Measurements from ENCODE around the gene NFYC. TPM values are rescaled to one million over a fixed set of nuclear protein-coding genes. Genes with fewer than 3 reads are reported as not detected.

NFYC gene
- total and polyA plus RNA-seq, 7 donors, result 38.0 to 53.5 (median 41.8) TPM

DNA sequence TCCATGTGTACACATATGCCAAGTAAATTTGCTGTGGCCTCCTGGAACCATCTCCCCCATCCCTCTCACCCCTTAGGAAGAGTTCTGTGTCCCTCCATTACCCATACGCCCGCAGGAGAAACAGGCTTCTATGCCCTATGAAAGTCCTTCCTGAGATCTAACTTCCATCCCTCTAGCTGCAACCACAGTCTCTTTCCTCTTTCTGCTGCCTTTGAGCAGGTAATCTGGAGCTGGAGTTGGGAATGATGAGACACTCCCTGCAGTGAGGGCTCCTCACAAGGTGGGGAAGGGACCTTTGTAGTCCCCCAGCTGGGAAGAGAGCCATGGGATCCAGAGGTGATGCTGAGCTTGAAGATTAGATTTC is 90.1 kb downstream of the NFYC start:
- intact Hi-C loops (cut with DNase I), result loop anchor here (5.0 kb wide), 1 partner anchor 89 kb away; the partner anchor contains the start of gene NFYC
- 61 to 88% methylated on average over 2 of the region's 2 CpGs for WGBS, 2 donors
- Histone ChIP-seq H3K27me3 (no peaks in the 10 kb centered on the region), H3K4me3 (no peak overlapping the region), H3K9me3 (no peaks in the 10 kb centered on the region), H3K36me3 (no peaks in the 10 kb centered on the region), H3K27ac (no peak overlapping the region), H3K4me1 (peaks cover 3 to 41% (median 30%) of the 10 kb centered on the region in 4 donors)
- TF ChIP-seq, protein P1, sequence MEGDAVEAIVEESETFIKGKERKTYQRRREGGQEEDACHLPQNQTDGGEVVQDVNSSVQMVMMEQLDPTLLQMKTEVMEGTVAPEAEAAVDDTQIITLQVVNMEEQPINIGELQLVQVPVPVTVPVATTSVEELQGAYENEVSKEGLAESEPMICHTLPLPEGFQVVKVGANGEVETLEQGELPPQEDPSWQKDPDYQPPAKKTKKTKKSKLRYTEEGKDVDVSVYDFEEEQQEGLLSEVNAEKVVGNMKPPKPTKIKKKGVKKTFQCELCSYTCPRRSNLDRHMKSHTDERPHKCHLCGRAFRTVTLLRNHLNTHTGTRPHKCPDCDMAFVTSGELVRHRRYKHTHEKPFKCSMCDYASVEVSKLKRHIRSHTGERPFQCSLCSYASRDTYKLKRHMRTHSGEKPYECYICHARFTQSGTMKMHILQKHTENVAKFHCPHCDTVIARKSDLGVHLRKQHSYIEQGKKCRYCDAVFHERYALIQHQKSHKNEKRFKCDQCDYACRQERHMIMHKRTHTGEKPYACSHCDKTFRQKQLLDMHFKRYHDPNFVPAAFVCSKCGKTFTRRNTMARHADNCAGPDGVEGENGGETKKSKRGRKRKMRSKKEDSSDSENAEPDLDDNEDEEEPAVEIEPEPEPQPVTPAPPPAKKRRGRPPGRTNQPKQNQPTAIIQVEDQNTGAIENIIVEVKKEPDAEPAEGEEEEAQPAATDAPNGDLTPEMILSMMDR (IDR thresholded peaks at IDR 0.05), result no peak
- TF ChIP-seq POLR2AphosphoS5 (IDR thresholded peaks at IDR 0.05), result no peak
- no peak for TF ChIP-seq EP300 (IDR thresholded peaks at IDR 0.05)
- no peak for TF ChIP-seq POLR2A (IDR thresholded peaks at IDR 0.05)
- DNase-seq, result no peak

DNA sequence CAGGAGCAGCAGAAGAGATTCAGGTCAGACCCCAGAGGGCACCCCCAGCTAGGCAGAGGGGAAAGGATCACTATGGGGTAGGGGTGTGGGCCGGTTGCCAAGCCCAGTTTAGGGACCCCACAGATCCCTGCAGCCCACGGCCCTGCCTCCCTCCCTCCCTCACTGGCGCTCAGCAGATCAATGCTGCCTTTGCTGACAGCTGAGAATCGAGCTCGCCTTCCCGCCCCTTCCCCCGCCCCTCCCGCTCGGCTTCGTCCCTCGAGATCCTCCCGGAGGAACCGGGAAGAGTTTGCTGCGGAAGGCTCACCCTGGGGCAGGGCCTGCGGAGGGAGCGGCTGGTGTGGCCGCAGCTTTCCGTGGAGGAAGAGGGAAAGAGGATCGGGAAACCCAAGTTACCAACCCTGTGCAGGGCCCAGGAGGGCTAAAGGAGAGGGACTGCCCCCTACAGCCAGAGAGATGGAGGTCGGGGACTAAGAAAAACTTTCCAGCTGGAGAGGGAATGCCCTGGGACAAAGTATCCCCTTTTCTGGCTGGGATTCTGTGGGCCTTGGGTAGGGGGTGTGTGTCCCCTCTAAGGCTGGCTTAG is 91.0 kb downstream of the NFYC start:
- peak overlapping the region; percentile 3 to 69 (median 50) for H3K4me3 ChIP-seq

DNA sequence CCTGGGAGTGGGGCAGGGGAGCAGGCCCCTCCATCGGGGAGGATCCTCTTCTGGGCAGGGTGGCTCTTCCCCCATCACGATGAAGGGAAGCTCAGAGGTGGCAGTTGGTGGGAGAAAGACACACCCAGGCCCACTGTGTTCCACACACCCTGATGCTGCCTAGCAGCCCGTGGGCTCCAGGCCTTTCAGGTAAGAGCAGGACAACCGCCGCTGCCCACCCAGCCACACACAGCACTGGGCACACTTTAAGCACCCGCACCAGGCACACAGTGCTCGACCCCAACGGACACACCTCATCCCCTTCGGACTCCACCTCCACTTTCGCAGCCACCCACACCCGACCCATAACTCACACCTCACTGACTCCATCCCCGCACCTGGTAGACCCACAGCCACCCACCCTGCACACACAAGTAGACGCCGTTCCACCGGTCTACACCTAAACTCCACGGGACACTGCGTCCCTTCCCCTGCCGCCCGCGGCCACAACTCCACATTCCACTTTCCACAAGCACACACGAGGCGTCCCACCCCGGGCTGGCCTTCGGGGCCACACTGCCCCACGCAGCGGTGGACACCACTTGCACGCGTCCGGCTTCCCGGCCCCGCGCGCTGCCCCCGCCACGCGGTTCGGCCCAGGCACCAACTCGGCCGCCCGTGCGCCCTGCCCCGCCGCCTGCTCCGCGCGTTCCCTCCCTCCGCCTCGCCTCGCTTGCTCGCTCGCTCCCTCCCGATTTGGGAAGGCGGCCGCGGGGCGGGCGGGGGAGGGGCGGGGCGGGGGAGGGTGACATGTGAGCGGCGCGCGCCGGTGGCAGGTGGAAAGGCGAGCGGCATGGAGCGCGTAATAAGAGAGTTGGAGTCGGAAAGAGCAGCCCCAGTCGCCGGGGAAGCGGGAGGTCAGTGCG is 91.7 kb downstream of the NFYC start, which contains the start of gene KCNQ4:
TSS of gene KCNQ4 (plus strand) at position 787 of the 905 bp plus-strand sequence. CDS start 307 bp downstream, outside the sequence.
- peak within 1 kb of the TSS; percentile 47 to 69 (median 57) for H3K4me3 ChIP-seq
- DNase-seq, result peak; percentile 88
- H3K36me3 ChIP-seq, result no peaks in the 10 kb centered on the region
- 2 to 3% methylated on average over 73 of the region's 73 CpGs for WGBS, 2 donors
- peak within 1 kb of the TSS; percentile 78 to 93 (median 86) for H3K27ac ChIP-seq
- peaks cover 3 to 58% (median 46%) of the 10 kb centered on the region in 4 donors for H3K4me1 ChIP-seq
- TF ChIP-seq POLR2AphosphoS5 (IDR thresholded peaks at IDR 0.05), result peak; percentile 46 to 74 (median 68)
- TF ChIP-seq, protein P1 (IDR thresholded peaks at IDR 0.05), result no peak
- no peak for TF ChIP-seq EP300 (IDR thresholded peaks at IDR 0.05)
- TF ChIP-seq POLR2A (IDR thresholded peaks at IDR 0.05), result no peak
- no peaks in the 10 kb centered on the region for H3K27me3 ChIP-seq
- H3K9me3 ChIP-seq, result no peaks in the 10 kb centered on the region
- intact Hi-C loops (cut with DNase I), result loop anchor here (5.0 kb wide), 1 partner anchor 91 kb away; the partner anchor contains the start of gene NFYC

More for the DNA sequence above, 91.0 kb downstream of the NFYC start:
- peak overlapping the region; percentile 78 to 93 (median 81) for H3K27ac ChIP-seq
- 8 to 27% methylated on average over 20 of the region's 20 CpGs for WGBS, 2 donors
- no peaks in the 10 kb centered on the region for H3K9me3 ChIP-seq
- no peaks in the 10 kb centered on the region for H3K27me3 ChIP-seq
- no peaks in the 10 kb centered on the region for H3K36me3 ChIP-seq
- H3K4me1 ChIP-seq, result peaks cover 3 to 50% (median 38%) of the 10 kb centered on the region in 4 donors
- intact Hi-C loops (cut with DNase I), result loop anchor here (5.0 kb wide), 1 partner anchor 90 kb away; the partner anchor contains the start of gene NFYC
- DNase-seq, result no peak
- TF ChIP-seq POLR2A (IDR thresholded peaks at IDR 0.05) (no peak), POLR2AphosphoS5 (IDR thresholded peaks at IDR 0.05) (peak in 3 of 4 donors; percentile 15 to 60 (median 26))

DNA sequence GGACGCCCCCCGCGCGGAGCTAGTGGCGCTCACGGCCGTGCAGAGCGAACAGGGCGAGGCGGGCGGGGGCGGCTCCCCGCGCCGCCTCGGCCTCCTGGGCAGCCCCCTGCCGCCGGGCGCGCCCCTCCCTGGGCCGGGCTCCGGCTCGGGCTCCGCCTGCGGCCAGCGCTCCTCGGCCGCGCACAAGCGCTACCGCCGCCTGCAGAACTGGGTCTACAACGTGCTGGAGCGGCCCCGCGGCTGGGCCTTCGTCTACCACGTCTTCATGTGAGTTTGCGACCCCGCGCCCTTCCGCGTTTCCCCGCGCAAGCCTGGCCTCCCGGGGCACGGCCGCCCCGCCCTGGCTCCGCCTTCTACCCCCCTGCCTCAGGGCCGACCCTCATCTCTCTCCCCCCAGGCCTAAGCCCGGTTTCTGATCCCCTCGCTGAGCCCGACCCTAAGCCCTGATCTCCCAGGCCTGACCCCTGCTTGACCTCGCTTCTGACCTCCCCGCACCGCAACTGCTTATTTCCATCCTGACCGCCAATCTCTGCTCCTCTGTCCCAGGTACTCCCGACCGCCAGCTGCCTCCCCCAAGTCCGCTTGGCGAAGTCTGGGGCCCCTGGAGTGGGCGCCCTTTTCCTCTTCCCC is 92.8 kb downstream of the NFYC start:
- peak in 1 of 4 donors; percentile 19 for TF ChIP-seq POLR2AphosphoS5 (IDR thresholded peaks at IDR 0.05)
- TF ChIP-seq EP300 (IDR thresholded peaks at IDR 0.05), result no peak
- no peak for TF ChIP-seq POLR2A (IDR thresholded peaks at IDR 0.05)
- intact Hi-C loops (cut with DNase I), result loop anchor here (5.0 kb wide), 1 partner anchor 92 kb away; the partner anchor contains the start of gene NFYC
- Histone ChIP-seq H3K27me3 (no peaks in the 10 kb centered on the region), H3K27ac (peak overlapping the region; percentile 78 to 93 (median 86)), H3K4me1 (peaks cover 3 to 68% (median 56%) of the 10 kb centered on the region in 4 donors), H3K36me3 (no peaks in the 10 kb centered on the region), H3K4me3 (peak overlapping the region; percentile 47 to 69 (median 57)), H3K9me3 (no peaks in the 10 kb centered on the region)
- no peak for DNase-seq
- WGBS, 2 donors, result 11 to 16% methylated on average over 63 of the region's 63 CpGs

DNA sequence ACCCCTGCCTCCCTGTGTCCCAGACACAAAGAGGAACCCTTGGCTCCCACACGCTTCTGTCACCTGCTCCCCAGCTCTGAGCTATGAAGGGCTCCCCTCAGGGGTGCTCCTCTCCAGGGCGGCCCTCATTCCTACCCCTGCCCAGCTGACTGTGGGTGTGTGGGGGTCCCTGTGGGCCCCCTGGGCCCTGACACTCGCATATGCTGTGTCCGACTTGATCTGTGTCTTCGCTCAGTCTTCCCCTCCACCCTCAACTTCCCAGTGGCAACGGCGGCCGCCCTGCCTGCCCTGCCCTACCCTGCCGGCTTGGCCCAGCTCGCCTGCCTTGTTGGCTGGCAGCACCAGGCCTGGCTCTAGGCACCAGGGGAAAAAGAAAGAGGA is 93.3 kb downstream of the NFYC start:
- Histone ChIP-seq H3K4me1 (peaks cover 3 to 73% (median 61%) of the 10 kb centered on the region in 4 donors), H3K27me3 (no peaks in the 10 kb centered on the region), H3K4me3 (peak overlapping the region; percentile 47 to 69 (median 57)), H3K27ac (peak overlapping the region; percentile 78 to 93 (median 86)), H3K36me3 (no peaks in the 10 kb centered on the region), H3K9me3 (no peaks in the 10 kb centered on the region)
- WGBS, 2 donors, result 47 to 83% methylated on average over 10 of the region's 10 CpGs
- DNase-seq, result no peak
- intact Hi-C loops (cut with DNase I), result loop anchor here (5.0 kb wide), 1 partner anchor 92 kb away; the partner anchor contains the start of gene NFYC
- no peak for TF ChIP-seq EP300 (IDR thresholded peaks at IDR 0.05)
- TF ChIP-seq, protein P1 (IDR thresholded peaks at IDR 0.05), result no peak
- TF ChIP-seq POLR2AphosphoS5 (IDR thresholded peaks at IDR 0.05), result no peak
- no peak for TF ChIP-seq POLR2A (IDR thresholded peaks at IDR 0.05)

Data from sigmoid colon (tissue), 7 donors.